Memory B cell (primary cell): ENCODE data around the gene SLC35F1.
"Not testable (repeated sequence)": the region's sequence is repeated elsewhere in the genome, so short reads cannot be mapped to it uniquely, and the experiment has no call there.

Experiments used
- ATAC-seq: fragments of 150-1000 bp; cut with Tn5 transposase; 2 replicates; pipeline ENCODE4 v1.10.0; 2021; ENCODE audit warnings: low read depth, mild to moderate bottlenecking, moderate library complexity
- DNase-seq, 2 donors: peaks; one replicate each; pipeline ENCODE4 v3.0.0; 2022; ENCODE audit warnings: low spot score in 2 of 2
- H3K27ac Mint-ChIP-seq: one replicate; pipeline ENCODE4 v1.8.0; 2022; ENCODE audit warnings: mild to moderate bottlenecking, moderate library complexity, mixed read lengths
- H3K27me3 Mint-ChIP-seq: one replicate; pipeline ENCODE4 v1.8.0; 2022; ENCODE audit warnings: mixed read lengths
- H3K36me3 Mint-ChIP-seq: one replicate; pipeline ENCODE4 v1.8.0; 2022; ENCODE audit warnings: mild to moderate bottlenecking, mixed read lengths
- H3K4me1 Mint-ChIP-seq: one replicate; pipeline ENCODE4 v1.8.0; 2022; ENCODE audit warnings: mixed read lengths
- H3K4me3 Mint-ChIP-seq: one replicate; pipeline ENCODE4 v1.8.0; 2022; ENCODE audit warnings: mild to moderate bottlenecking, moderate library complexity, mixed read lengths
- H3K9me3 Mint-ChIP-seq: one replicate; pipeline ENCODE4 v1.8.0; 2022; ENCODE audit warnings: mixed read lengths

The SLC35F1 gene

GRCh38 chr6:117938311-117938995, 31.4 kb downstream of the SLC35F1 start:
- ATAC-seq, result no peak
- Mint-ChIP-seq H3K4me3 (no peak overlapping the region), H3K9me3 (no peaks in the 10 kb centered on the region), H3K36me3 (no peaks in the 10 kb centered on the region), H3K4me1 (no peaks in the 10 kb centered on the region), H3K27ac (no peak overlapping the region), H3K27me3 (peaks cover 1% of the 10 kb centered on the region)
- DNase-seq, result no peak

GRCh38 chr6:117947234-117947633, 40.2 kb downstream of the SLC35F1 start:
- Mint-ChIP-seq H3K4me3 (no peak overlapping the region), H3K27ac (no peak overlapping the region), H3K36me3 (no peaks in the 10 kb centered on the region), H3K9me3 (no peaks in the 10 kb centered on the region), H3K4me1 (no peaks in the 10 kb centered on the region), H3K27me3 (peaks cover 2% of the 10 kb centered on the region)
- DNase-seq (no peak), ATAC-seq (no peak)

- ATAC-seq, result no peak
- DNase-seq, result no peak
- Mint-ChIP-seq H3K4me3 (no peak overlapping the region), H3K27ac (no peak overlapping the region), H3K9me3 (no peaks in the 10 kb centered on the region), H3K36me3 (no peaks in the 10 kb centered on the region), H3K4me1 (peaks cover 3% of the 10 kb centered on the region), H3K27me3 (peaks cover 2% of the 10 kb centered on the region)
Observed at GRCh38 chr6:117951783-117952182, 44.7 kb downstream of the SLC35F1 start.

GRCh38 chr6:117955684-117956256, 48.7 kb downstream of the SLC35F1 start:
- Mint-ChIP-seq H3K4me1 (peaks cover 3% of the 10 kb centered on the region), H3K36me3 (no peaks in the 10 kb centered on the region), H3K9me3 (no peaks in the 10 kb centered on the region), H3K27ac (no peak overlapping the region), H3K4me3 (no peak overlapping the region), H3K27me3 (peaks cover 2% of the 10 kb centered on the region)
- no peak for ATAC-seq
- DNase-seq, result no peak

- ATAC-seq, result no peak
- Mint-ChIP-seq H3K27ac (no peak overlapping the region), H3K27me3 (peaks cover 2% of the 10 kb centered on the region), H3K36me3 (no peaks in the 10 kb centered on the region), H3K4me3 (no peak overlapping the region), H3K9me3 (no peaks in the 10 kb centered on the region), H3K4me1 (peaks cover 3% of the 10 kb centered on the region)
- no peak for DNase-seq
Observed at GRCh38 chr6:117956386-117956785, 49.3 kb downstream of the SLC35F1 start.

DNA sequence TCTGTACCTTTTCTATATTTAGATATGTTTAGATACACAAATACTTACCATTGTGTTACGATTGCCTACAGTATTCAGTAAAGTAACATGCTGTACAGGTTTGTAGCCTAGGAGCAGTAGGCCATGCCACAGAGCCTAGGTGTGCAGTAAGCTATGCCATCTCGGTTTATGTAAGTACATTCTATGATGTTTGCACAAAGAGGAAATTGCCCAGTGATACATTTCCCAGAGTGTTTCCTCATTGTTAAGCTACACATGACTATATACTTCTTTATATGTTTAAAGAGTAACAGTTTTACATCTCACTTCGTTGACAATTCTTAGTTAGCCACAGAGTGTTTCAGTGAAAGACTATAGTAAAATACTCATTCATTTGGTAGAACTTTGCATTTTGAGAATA, 51.5 kb downstream of the SLC35F1 start:
- H3K9me3 Mint-ChIP-seq, result no peaks in the 10 kb centered on the region
- peaks cover 3% of the 10 kb centered on the region for H3K4me1 Mint-ChIP-seq
- no peaks in the 10 kb centered on the region for H3K36me3 Mint-ChIP-seq
- no peak overlapping the region for H3K4me3 Mint-ChIP-seq
- no peak for DNase-seq
- H3K27me3 Mint-ChIP-seq, result no peaks in the 10 kb centered on the region
- ATAC-seq, result no peak
- no peak overlapping the region for H3K27ac Mint-ChIP-seq

DNA sequence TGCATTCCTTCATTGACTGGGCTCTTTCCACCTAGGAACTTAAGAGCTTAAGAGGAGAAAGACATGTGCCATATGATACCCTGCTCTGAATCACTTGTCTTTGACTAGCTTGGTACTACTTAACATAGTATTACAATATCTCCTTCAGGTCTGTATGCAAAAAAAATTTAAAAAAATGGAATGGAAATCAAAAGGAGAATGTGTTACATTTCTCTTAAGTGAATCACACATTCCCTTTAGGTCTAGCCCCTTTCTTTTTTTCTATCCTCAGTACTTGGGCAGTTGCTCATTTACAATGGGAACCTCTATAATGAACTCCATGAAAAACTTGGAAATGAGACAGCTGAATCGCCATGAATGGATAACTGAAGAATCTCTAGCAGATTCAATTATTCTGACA, 53.8 kb downstream of the SLC35F1 start:
- no peaks in the 10 kb centered on the region for H3K4me1 Mint-ChIP-seq
- H3K9me3 Mint-ChIP-seq, result peaks cover 7% of the 10 kb centered on the region
- no peak overlapping the region for H3K4me3 Mint-ChIP-seq
- H3K27me3 Mint-ChIP-seq, result no peaks in the 10 kb centered on the region
- H3K27ac Mint-ChIP-seq, result no peak overlapping the region
- DNase-seq (no peak), ATAC-seq (no peak)
- no peaks in the 10 kb centered on the region for H3K36me3 Mint-ChIP-seq

DNA sequence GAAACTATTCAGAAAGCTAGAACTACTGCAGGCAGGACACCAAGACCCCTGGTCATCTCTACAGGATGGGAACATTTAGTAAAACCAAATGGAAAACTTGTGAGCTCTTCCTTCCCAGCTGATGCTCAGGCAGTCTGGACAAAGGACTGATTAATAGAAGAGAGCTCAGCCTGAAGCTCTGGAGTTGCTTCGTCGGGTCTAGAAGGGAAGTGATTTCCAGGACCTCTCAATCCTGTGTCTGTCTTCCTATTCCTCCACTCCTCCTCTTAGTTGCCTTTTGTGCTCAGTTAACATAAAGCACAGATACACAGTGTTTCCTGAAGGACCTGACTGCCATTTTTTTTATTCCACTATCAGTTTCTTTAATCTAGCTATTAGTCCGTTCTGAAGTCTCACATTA, 54.2 kb downstream of the SLC35F1 start:
- Mint-ChIP-seq H3K4me1 (no peaks in the 10 kb centered on the region), H3K27ac (no peak overlapping the region), H3K27me3 (no peaks in the 10 kb centered on the region), H3K36me3 (no peaks in the 10 kb centered on the region), H3K4me3 (no peak overlapping the region), H3K9me3 (peaks cover 7% of the 10 kb centered on the region)
- no peak for ATAC-seq
- no peak for DNase-seq

- H3K27ac Mint-ChIP-seq, H3K36me3 Mint-ChIP-seq, H3K9me3 Mint-ChIP-seq, DNase-seq, ATAC-seq, H3K27me3 Mint-ChIP-seq, H3K4me3 Mint-ChIP-seq, H3K4me1 Mint-ChIP-seq: not testable (repeated sequence)
Observed at GRCh38 chr6:117965763-117966162, 58.7 kb downstream of the SLC35F1 start.

DNA sequence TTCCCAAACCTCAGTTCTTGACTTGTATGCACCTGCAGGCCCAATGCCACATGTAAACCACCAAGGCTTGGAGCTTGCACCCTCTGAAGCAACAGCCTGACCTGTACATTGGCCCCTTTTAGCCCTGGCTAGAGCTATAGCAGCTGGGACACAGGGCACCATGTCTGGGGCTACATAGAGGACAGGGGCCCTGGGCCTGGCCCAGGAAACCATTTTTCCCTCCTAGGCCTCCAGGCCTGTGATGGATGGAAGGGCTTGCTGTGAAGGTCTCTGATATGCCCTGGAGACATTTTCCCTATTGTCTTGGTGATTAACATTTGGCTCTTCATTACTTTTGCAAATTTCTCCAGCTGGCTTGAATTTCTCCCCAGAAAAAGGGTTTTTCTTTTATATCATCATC, 64.6 kb downstream of the SLC35F1 start:
- Mint-ChIP-seq H3K27me3 (no peaks in the 10 kb centered on the region), H3K4me3 (no peak overlapping the region), H3K9me3 (peaks cover 7% of the 10 kb centered on the region), H3K4me1 (no peaks in the 10 kb centered on the region), H3K27ac (no peak overlapping the region), H3K36me3 (peaks cover 5% of the 10 kb centered on the region)
- ATAC-seq (no peak), DNase-seq (no peak)

GRCh38 chr6:117974914-117975627, 68.0 kb downstream of the SLC35F1 start:
- Mint-ChIP-seq H3K9me3 (peaks cover 7% of the 10 kb centered on the region), H3K27ac (no peak overlapping the region), H3K4me3 (no peak overlapping the region), H3K4me1 (no peaks in the 10 kb centered on the region), H3K36me3 (peaks cover 5% of the 10 kb centered on the region), H3K27me3 (peaks cover 3% of the 10 kb centered on the region)
- ATAC-seq (no peak), DNase-seq (no peak)

GRCh38 chr6:117976030-117976651, 69.1 kb downstream of the SLC35F1 start:
- DNase-seq, result peak in 1 of 2 donors; percentile 11
- Mint-ChIP-seq H3K9me3 (peaks cover 5% of the 10 kb centered on the region), H3K4me1 (no peaks in the 10 kb centered on the region), H3K27ac (no peak overlapping the region), H3K4me3 (no peak overlapping the region), H3K27me3 (peaks cover 3% of the 10 kb centered on the region), H3K36me3 (peaks cover 5% of the 10 kb centered on the region)
- ATAC-seq, result no peak

DNA sequence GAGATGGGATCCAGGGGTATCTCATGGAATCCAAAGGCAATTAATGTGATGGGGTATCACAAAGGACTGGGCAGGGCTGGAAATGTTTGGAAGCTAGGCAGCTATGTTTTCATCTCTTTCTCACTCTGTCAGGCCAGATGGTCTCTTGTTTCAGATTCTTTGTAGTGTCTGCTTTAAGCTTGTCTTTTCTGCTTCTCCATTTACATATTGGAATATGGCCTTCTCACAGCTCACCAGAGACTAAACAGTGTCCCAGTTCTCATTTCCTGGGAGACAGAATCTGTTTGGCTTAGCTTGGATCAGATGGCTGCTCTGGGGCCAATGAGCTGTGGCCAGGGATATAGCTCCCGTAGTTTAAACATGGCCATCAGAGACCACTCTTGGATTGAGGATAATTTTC, 78.9 kb downstream of the SLC35F1 start:
- Mint-ChIP-seq H3K27ac (no peak overlapping the region), H3K27me3 (no peaks in the 10 kb centered on the region), H3K4me3 (no peak overlapping the region), H3K36me3 (no peaks in the 10 kb centered on the region), H3K9me3 (no peaks in the 10 kb centered on the region), H3K4me1 (no peaks in the 10 kb centered on the region)
- DNase-seq (no peak), ATAC-seq (no peak)

- Mint-ChIP-seq H3K36me3 (no peaks in the 10 kb centered on the region), H3K9me3 (no peaks in the 10 kb centered on the region), H3K4me3 (no peak overlapping the region), H3K4me1 (no peaks in the 10 kb centered on the region), H3K27me3 (no peaks in the 10 kb centered on the region), H3K27ac (no peak overlapping the region)
- ATAC-seq (no peak), DNase-seq (no peak)
Observed at GRCh38 chr6:117986396-117986795, 79.3 kb downstream of the SLC35F1 start.
